Measurements from ENCODE around the gene UBE2V1.

DNA sequence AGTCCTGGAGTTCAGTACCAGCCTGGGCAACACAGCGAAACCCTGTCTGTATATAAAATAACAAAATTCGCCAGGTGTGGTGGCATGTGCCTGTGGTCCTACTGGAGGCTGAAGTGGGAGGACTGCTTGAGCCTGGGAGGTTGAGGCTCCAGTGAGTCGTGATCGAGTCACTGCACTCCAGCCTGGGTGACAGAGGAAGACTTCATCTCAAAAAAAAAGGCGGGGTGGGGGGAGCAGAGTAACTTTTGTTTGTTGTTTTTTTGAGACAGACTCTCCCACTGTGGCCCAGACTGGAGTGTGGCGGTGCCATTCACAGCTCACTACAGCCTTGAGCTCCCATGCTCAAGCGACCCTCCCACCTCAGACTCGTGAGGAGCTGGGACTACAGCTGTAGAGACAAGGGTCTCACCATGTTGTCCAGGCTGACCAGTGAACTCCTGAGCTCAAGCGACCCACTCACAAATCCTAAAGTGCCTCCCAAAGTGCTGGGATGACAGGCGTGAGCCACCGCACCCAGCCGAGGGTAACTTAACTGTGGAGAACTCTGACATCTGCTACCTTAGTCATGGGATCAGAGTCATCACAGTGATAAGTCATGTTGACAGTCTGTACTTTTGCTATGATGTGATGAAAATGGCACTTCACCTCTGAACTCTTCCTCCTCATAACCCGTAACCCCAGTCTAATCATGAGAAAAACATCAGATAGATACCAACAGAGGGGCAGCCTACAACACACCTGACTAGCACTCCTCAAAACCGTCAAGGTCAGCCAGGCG is 24.1 kb upstream of the UBE2V1 start:
- TF ChIP-seq, protein P1, sequence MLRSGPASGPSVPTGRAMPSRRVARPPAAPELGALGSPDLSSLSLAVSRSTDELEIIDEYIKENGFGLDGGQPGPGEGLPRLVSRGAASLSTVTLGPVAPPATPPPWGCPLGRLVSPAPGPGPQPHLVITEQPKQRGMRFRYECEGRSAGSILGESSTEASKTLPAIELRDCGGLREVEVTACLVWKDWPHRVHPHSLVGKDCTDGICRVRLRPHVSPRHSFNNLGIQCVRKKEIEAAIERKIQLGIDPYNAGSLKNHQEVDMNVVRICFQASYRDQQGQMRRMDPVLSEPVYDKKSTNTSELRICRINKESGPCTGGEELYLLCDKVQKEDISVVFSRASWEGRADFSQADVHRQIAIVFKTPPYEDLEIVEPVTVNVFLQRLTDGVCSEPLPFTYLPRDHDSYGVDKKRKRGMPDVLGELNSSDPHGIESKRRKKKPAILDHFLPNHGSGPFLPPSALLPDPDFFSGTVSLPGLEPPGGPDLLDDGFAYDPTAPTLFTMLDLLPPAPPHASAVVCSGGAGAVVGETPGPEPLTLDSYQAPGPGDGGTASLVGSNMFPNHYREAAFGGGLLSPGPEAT (IDR thresholded peaks at IDR 0.05; ENCODE audit: low read depth) = no peak
- TF ChIP-seq SUPT20H (IDR thresholded peaks at IDR 0.05; ENCODE audit: borderline replicate concordance, control insufficient read depth, low read depth, low read length) = no peak
- TF ChIP-seq, protein P2, sequence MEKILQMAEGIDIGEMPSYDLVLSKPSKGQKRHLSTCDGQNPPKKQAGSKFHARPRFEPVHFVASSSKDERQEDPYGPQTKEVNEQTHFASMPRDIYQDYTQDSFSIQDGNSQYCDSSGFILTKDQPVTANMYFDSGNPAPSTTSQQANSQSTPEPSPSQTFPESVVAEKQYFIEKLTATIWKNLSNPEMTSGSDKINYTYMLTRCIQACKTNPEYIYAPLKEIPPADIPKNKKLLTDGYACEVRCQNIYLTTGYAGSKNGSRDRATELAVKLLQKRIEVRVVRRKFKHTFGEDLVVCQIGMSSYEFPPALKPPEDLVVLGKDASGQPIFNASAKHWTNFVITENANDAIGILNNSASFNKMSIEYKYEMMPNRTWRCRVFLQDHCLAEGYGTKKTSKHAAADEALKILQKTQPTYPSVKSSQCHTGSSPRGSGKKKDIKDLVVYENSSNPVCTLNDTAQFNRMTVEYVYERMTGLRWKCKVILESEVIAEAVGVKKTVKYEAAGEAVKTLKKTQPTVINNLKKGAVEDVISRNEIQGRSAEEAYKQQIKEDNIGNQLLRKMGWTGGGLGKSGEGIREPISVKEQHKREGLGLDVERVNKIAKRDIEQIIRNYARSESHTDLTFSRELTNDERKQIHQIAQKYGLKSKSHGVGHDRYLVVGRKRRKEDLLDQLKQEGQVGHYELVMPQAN (conservative IDR thresholded peaks at IDR 0.05) = no peak
- TF ChIP-seq, protein P3, sequence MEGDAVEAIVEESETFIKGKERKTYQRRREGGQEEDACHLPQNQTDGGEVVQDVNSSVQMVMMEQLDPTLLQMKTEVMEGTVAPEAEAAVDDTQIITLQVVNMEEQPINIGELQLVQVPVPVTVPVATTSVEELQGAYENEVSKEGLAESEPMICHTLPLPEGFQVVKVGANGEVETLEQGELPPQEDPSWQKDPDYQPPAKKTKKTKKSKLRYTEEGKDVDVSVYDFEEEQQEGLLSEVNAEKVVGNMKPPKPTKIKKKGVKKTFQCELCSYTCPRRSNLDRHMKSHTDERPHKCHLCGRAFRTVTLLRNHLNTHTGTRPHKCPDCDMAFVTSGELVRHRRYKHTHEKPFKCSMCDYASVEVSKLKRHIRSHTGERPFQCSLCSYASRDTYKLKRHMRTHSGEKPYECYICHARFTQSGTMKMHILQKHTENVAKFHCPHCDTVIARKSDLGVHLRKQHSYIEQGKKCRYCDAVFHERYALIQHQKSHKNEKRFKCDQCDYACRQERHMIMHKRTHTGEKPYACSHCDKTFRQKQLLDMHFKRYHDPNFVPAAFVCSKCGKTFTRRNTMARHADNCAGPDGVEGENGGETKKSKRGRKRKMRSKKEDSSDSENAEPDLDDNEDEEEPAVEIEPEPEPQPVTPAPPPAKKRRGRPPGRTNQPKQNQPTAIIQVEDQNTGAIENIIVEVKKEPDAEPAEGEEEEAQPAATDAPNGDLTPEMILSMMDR (IDR thresholded peaks at IDR 0.05 in 2 of 3, conservative IDR thresholded peaks at IDR 0.05 in 1 of 3; ENCODE audit: control insufficient read depth in 2 of 3, extremely low read depth in 1 of 3, insufficient read depth in 1 of 3, low read depth in 3 of 3, low read length in 3 of 3) = no peak
- no peak for TF ChIP-seq PML (IDR thresholded peaks at IDR 0.05; ENCODE audit: low read length)
- TF ChIP-seq, protein P4, sequence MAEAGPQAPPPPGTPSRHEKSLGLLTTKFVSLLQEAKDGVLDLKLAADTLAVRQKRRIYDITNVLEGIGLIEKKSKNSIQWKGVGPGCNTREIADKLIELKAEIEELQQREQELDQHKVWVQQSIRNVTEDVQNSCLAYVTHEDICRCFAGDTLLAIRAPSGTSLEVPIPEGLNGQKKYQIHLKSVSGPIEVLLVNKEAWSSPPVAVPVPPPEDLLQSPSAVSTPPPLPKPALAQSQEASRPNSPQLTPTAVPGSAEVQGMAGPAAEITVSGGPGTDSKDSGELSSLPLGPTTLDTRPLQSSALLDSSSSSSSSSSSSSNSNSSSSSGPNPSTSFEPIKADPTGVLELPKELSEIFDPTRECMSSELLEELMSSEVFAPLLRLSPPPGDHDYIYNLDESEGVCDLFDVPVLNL (IDR thresholded peaks at IDR 0.05; ENCODE audit: low read depth, low read length) = no peak

Measured in GM12878 (cell line).